ENCODE measurements around the gene IRX3.
A peak's percentile ranks its signal among the peaks of the same experiment; 100 is the strongest.

The IRX3 gene

DNA sequence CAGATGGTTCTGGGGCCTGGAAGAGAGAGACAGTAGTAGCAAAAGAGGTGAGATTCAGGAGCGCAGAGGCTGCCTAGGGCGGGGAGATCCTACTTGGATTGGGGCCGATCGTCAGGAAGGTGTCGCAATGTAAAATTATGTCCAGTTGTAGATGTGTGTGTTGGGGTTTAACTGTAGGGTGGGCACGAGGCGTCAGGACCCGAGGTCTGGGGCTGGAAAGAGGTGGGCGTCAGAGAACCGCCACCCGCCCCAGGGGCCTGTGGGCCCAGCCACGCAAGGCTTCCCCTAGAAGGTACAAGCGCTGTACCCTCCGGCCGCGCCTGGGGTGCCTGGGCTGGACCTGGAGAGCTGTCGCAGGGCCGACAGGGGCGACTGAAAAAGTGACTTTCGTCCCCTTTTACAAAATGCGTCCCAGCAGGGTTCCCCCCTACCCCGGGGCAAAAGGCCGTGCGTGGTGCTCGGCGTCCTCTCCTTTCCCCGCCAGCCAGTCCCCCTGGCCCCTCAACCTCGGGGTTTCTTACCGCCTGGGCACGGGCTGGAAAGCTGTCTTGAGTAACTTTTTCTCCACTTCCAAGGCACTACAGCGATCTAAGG, 2.8 kb downstream of the IRX3 start:
- no peak overlapping the region for H3K4me3 ChIP-seq (replicated peaks; ENCODE audit: low read depth, low read length)
- no peak for DNase-seq (ENCODE audit: low read depth)
- TF ChIP-seq, protein P1, sequence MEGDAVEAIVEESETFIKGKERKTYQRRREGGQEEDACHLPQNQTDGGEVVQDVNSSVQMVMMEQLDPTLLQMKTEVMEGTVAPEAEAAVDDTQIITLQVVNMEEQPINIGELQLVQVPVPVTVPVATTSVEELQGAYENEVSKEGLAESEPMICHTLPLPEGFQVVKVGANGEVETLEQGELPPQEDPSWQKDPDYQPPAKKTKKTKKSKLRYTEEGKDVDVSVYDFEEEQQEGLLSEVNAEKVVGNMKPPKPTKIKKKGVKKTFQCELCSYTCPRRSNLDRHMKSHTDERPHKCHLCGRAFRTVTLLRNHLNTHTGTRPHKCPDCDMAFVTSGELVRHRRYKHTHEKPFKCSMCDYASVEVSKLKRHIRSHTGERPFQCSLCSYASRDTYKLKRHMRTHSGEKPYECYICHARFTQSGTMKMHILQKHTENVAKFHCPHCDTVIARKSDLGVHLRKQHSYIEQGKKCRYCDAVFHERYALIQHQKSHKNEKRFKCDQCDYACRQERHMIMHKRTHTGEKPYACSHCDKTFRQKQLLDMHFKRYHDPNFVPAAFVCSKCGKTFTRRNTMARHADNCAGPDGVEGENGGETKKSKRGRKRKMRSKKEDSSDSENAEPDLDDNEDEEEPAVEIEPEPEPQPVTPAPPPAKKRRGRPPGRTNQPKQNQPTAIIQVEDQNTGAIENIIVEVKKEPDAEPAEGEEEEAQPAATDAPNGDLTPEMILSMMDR (IDR thresholded peaks at IDR 0.05; ENCODE audit: low read length, missing control alignments), result no peak

DNA sequence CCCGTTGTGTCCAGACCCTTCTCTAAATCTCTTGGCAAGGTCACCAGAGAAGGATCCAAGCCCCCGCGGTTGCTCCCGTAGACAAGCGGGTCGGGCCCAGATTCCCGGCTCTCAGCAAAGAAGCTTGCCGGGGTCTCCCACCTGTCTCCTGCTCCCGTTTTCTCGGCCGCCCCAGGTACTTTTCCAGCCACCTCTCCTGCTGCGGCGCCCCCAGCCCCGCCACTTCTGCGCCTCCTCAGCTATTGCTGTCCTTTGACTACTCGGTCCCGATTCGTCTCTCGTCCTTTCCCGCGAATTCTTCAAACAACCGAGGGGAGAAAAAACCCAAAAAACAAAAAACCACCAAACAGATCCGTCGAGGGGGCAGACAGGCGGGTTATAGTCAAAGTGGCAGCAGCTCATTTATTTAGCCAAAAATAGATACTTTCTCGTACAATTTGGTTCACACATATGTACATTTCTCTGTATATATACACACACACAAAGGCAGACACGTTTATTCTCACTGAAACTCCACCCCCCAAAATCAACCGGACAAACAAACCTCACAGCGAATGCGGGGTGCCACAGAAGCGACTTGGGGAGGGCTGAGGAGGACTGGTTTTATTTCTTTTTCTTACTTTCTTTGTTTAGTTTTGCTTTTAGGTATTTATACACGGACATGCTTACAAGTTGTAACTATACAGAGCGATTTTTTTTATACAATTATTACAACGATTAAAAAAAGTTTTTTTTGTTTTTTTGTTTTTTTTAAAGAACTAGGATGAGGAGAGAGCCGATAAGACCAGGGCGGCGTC, 3.5 kb downstream of the IRX3 start:
- TF ChIP-seq, protein P1 (IDR thresholded peaks at IDR 0.05; ENCODE audit: low read length, missing control alignments), result no peak
- H3K4me3 ChIP-seq (replicated peaks; ENCODE audit: low read depth, low read length), result no peak overlapping the region
- no peak for DNase-seq (ENCODE audit: low read depth)

DNA sequence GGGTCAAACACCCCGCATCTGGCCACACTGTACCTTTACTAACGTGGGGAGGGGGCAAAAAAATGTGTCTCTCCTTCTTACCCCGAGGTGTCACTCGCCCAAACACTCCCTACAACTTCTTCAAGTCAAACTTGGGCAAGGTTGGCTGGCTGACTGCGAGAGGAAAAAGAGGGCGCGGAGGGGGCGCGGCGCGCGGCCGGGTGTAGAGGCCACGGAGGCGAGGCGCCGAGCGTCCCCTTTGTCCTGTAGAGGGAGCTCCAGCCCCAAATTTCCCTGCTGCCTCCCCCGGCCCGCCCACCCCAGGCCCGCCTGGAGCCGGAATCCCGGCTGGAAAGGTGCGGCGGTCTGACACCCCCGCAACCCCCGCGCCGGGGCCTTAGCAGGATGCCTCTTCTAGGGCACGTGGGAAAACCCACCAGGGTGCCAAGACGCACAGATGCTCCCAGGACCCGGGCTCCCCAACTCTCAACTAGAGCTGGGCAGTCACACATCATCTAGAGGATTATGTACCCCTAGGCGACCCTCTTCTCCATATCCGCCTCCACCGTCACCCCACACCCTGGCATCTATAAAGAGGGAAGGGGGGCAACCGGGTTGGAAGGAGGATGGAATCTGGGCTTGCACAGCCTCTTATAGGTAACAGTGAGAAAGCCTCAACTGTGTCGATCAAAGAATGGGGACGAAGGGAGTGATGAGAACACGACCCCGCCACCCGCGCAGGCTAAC, 4.2 kb downstream of the IRX3 start:
- H3K4me3 ChIP-seq (replicated peaks; ENCODE audit: low read depth, low read length), result peak overlapping the region; percentile 5
- peak; percentile 37 for DNase-seq (ENCODE audit: low read depth)

DNA sequence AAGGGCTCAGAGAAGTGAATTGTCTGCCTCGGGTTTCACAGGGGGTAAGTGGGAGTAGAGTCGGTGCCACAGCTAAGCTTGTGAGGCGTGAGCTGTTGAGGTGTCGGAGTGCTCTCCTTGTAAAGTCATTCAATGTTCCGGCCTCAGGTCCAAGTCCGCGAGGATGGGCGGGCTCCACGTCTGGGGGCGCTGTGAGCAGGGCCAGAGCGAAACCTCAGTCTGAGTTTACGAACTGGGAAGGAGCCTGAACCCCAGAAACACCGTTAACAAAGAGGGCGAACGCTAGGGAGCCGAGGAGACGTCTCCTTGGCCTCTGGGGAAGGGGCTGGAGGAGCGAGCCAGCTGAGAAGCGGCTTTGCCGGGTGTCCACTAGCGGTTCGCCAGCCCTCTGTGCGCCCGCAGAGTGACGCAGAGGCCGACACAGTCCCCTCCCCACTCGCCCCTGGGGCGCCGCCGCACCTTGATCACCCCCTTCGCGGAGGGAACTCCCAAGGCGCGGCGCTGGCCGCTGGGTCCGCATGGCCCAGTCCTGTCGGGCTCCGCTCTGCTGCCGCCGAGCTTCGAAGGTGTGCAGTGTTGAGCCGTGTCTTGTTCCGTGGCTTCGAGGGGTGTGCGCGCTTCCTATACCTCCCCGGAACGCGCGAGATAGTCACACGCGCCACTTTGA, 4.9 kb downstream of the IRX3 start:
- no peak for DNase-seq (ENCODE audit: low read depth)
- peak overlapping the region; percentile 5 for H3K4me3 ChIP-seq (replicated peaks; ENCODE audit: low read depth, low read length)
- TF ChIP-seq, protein P1 (IDR thresholded peaks at IDR 0.05; ENCODE audit: low read length, missing control alignments), result no peak

More for the DNA sequence above, 4.2 kb downstream of the IRX3 start:
- TF ChIP-seq, protein P1 (IDR thresholded peaks at IDR 0.05; ENCODE audit: low read length, missing control alignments), result peak; percentile 45

DNA sequence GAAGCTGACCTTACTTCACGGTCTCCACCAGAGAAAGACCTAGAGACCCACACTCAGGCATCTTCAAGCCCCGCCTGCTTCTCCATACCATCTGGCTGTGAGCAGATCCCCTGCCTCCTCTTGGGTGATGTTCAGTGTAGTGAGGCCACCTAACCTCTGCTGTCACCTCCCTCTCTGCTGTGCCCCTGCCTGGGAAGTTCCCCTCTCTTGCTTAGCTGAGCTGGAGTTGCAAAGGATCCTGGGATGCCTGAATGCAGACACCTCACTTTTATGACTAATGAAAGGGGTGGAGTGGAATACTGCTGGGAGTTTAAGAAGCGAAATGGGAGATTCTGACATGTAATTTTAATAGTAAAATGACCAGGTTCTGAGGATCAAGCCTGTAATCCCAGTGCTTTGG, 5.8 kb downstream of the IRX3 start:
- no peak for DNase-seq (ENCODE audit: low read depth)
- TF ChIP-seq, protein P1 (IDR thresholded peaks at IDR 0.05; ENCODE audit: low read length, missing control alignments), result no peak
- H3K4me3 ChIP-seq (replicated peaks; ENCODE audit: low read depth, low read length), result no peak overlapping the region

DNA sequence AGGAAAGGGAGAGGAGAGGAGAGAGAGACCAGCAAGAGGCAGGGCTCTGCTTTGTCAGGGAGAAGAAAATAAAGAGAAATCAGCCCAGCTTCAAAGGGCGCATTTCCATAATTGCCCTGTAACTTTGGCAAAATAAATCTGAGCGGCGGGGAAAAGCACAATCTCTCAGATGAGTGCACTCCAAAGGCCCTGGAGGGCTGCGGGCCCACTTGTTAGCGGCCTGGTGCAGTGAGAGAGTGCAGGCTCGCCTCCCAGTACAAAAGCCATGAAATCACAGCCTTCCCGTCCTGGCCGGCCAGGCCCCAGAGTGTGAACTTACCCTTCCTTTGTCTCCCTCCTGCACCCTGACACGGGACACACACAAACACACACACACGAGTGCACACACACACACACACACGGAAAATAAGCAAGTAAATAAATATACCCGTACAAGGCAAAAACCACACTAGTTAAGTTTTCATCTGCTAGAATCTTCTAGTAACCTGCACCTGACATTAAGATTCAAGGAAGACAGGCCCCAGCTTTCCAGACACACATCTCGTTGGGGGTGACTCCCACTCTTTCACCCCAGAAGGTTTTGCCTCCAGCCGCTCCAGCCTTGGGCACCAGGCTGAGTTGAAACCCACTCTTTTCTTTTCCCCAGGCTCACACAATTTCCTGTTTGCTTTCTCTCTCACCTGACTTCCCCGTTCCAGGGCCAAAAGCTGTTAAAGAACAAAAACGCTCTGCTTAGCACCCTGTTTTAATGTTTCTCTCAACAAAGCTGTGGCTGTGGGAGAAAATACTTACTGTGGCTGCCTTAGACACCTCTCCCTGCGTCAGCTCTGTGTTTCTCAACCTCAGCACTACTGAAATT, 8.5 kb downstream of the IRX3 start:
- H3K4me3 ChIP-seq (replicated peaks; ENCODE audit: low read depth, low read length), result no peak overlapping the region
- no peak for DNase-seq (ENCODE audit: low read depth)
- TF ChIP-seq, protein P1 (IDR thresholded peaks at IDR 0.05; ENCODE audit: low read length, missing control alignments), result no peak

Measured in fibroblast of pulmonary artery (primary cell).